Right ventricle myocardium inferior (tissue), 1 donor: ENCODE data around the gene TBCK. TPM values are rescaled to one million over a fixed set of nuclear protein-coding genes. Genes with fewer than 3 reads are reported as not detected.

Source experiments
- ATAC-seq: fragments of 200-7000 bp; cut with Tn5 transposase; one replicate; pipeline ENCODE4 v1.9.1; 2020; ENCODE audit warnings: mild to moderate bottlenecking, moderate library complexity
- DNase-seq: peaks from one replicate; pipeline ENCODE4 v3.0.0; 2021; ENCODE audit errors: missing footprints
- intact Hi-C: fragments of 100-400 bp; cut with DNase I; formaldehyde crosslinking; loops from one replicate; pipeline ENCODE4 v1.11.0; 2022
- total RNA-seq: library from RNA; stranded (reverse); fragmentation: NEBNext Ultra II Directional; extraction: Animal tissue kit (Norgen Biotek cat#: 25700); gene quantifications from one replicate; pipeline ENCODE4 v1.2.1, GENCODE V29; 2021
- donor health status: DM: no; HTN: yes; CAD: no; lungs with severe emphysema.

The TBCK gene
- total RNA-seq, 1 donor from 2014 or later: 19.8 TPM

DNA sequence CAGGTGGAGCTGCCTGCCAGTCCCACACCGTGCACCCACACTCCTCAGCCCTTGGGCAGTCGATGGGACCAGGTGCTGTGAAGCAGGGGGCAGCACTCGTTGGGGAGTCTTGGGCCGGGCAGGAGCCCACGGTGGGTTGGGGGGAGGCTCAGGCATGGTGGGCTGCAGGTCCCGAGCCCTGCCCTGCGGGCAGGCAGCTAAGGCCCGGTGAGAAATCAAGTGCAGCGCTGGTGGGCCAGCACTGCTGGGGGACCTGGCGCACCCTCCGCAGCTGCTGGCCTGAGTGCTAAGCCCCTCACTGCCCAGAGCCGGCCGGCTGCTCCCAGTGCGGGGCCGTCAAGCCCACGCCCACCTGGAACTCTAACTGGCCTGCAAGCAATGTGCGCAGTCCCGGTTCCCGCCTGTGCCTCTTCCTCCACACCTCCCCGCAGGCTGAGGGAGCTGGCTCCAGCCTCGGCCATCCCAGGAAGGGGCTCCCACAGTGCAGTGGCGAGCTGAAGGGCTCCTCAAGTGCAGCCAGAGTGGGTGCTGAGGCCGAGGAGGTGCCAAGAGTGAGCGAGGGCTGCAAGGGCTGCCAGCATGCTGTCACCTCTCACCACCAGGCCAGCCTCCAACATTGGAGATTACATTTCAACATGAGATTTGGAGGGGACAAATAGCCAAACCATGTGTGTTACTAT lies 223.5 kb downstream of the TBCK start:
- intact Hi-C loops: no loop called here
- ATAC-seq: no peak
- peak; percentile 32 for DNase-seq

DNA sequence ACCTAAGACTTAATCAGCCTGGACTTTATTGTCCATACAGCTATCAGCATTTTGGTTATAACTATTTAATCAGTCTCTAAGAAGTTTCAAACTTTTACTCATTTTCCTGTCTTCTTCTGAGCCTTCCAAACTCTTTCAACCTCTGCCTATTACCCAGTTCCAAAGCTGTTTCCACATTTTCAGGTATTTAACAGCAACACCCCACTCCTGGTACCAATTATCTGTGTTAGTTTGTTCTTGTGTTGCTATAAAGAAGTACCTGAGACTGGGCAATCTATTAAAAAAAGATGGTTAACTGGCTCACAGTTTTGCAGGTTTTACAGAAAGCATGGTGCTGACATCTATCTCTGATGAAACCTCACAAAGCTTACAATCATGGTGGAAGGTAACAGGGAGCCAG lies 225.2 kb downstream of the TBCK start:
- no peak for DNase-seq
- ATAC-seq: no peak
- intact Hi-C loops: no loop called here

DNA sequence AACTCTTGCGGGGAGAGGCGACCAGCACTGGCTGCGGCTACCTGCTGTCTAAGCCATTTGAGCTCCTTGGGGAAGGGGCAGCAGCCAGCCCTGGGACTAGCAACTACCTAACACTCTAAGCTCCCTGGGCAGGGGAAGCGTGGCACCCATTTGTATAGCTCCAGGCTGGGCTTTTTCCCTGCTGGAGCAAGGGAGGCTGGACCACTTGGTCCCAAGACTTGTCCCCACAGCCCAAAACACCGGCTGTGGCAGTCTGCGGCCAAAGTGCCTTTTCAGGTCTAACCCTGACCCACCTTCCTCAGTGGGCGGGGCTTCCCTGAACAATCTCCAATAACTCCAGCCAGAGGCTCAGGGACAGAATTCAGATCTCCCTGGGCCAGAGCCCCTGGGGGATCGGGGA lies 232.9 kb downstream of the TBCK start:
- intact Hi-C loops: no loop called here
- no peak for ATAC-seq
- DNase-seq: no peak

DNA sequence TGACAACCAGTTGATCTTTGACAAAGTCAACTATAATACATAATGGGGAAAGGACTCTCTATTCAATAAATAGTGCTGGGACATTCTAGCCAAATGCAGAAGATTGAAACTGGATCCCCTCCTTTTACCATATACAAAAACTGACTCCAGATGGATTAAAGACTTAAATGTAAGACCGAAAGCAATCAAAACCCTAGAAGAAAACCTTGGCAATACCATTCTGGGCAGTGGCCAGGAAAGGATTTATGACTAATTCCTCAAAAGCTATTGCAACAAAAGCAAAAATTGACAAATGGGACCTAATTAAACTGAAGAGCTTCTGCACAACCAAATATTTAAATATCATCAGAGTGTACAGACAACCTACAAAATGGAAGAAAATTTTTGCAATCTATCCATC lies 235.6 kb downstream of the TBCK start:
- DNase-seq (no peak), ATAC-seq (no peak)
- intact Hi-C loops: no loop called here

DNA sequence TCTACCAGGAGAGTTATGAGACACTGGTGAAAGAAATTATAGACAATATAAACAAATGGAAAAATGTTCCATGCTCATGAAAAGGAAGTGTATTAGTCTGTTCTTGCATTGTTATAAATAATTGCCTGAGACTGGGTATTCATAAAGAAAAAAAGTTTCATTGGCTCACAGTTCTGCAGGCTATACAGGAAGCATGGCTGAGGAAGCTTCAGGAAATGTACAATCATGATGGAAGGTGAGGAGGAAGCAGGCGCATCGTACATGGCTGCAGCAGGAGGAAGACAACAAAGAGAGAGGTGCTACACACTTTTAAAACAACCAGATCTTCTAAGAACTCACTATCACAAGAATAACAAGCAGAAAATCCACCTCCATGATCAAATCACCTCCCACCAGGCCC lies 236.4 kb downstream of the TBCK start:
- intact Hi-C loops: no loop called here

DNA sequence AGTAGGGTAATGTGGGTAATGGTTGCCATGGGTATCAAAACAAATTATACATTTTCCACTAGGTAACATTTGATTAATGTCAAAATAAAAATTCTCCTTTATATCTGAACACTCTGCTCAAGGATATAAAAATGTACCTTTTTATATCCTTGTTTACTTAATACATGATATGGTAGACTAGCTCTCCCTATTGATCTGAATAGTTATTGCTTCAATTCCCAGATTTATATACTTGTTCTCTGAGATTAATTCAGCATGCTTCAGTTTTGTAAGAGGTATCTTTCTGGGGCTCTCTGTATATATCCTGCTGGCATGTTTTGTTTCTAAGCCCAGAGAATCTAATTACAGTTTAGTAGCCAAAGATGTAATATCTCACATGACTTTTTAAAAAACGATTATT lies 251.0 kb downstream of the TBCK start:
- DNase-seq: no peak
- no peak for ATAC-seq
- intact Hi-C loops: no loop called here

More for the DNA sequence above, 236.4 kb downstream of the TBCK start:
- no peak for ATAC-seq
- no peak for DNase-seq

DNA sequence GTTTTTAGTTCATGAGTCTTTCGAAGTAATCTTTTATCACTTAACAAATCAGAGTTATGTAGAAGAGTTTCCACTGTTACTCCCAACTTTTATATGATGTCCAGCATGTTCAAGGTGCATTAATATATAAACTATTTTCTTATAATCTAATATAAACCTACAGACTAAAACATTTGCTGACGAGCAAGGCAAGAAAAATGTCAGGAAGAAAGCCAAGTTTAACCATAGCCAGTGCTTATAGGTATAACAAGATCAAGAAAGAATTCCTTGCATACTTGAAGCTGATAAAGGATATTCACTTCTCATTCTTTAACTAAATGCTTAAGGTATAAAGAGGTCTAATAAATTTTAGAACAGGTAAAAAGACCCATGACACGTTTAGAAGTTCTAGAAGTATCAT lies 253.0 kb downstream of the TBCK start:
- no peak for DNase-seq
- ATAC-seq: no peak
- intact Hi-C loops: no loop called here

DNA sequence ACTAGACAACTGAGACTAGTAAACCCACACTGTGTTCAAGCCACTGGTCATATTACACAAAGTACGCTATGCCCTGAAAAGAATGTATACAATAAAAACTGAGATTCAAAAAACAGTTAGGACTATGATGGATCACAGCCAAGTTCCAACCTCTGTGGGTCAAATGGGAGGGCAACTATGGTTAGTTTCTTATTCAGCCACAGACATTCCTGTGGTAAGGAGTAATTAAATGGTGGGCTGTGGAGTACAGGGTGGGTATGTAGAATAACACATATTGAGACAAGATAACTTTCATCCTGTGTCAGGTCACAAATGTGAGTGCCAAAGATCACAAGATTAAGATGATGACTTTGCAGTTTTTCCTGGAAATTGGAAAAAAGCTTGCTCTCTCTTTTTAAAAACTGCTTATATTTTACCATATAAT lies 253.5 kb downstream of the TBCK start:
- no peak for DNase-seq
- no peak for ATAC-seq
- intact Hi-C loops: no loop called here

DNA sequence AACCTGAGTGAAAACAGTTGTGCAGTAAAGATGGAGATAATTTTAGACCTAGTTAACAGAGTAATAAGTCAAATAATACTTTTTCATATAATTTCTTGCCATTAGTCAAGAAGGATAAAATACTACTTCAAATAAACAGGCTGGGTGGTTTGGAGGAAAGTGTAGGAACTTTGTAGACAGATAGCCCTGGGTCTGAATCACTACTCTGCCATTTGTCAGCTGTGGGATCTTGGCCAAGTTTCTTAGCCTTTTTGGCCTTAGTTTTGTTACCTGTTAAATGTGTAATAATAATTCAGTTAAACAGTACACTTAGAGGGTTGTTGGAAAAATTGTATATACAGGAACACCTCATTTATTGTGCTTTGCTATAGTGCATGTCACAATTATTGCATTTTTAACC lies 257.1 kb downstream of the TBCK start:
- ATAC-seq (no peak), DNase-seq (no peak)
- intact Hi-C loops: no loop called here

DNA sequence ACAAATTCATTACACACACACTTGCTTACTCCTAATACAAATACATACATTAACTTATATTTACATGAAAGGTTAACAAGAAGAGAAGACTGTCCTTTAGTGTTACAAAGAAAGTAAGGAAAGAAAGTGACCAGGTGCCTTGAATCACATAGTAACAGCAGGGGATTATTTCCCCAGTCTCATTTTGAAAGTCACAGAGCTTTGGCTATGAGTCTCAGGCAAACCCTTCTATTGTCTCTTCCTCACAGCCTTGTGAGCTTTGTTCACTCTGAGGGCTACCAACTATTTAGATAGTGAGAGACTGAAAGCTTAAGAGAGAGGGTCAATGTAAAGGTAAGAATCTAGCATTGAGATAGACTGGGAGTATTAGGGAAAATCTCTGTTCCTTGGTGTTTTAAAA lies 259.1 kb downstream of the TBCK start:
- DNase-seq: no peak
- intact Hi-C loops: no loop called here
- ATAC-seq: no peak

DNA sequence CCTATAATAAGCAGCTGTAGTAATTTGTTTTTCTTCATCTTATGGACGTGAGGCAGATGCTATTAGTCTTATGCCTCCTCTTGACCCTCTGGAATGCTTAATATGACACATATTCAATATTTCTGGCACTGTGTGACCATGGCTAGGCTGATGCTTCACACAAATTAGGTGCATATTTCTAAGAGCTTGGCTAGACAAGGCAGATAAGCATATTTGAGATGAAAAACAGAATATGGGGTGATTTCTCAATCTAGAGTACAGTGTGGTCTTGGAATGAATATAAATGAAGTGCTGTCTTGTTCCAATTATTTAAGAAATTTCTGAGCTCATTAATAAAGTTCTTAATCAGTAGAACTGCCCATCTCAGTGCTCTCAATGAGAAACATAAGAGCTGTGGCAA lies 264.5 kb downstream of the TBCK start:
- DNase-seq: no peak
- intact Hi-C loops: no loop called here
- ATAC-seq: no peak

DNA sequence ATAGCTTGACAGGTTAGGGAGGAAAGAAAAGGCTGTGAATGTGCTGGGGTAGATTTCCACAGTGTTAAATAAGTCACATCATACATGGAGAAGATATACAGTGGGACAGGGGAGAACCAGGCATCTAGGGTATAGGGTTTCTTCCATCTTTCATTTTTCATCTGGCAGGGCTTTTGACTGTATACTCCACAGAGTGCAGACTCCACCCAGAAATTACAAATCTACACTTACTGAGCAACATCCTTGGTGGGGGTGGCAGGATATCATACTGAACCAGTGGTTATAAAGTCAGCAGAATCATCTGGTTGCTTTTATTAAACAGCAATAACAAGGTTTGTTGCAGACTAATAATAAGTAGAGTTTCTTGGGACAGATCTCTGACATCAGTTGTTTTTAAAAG lies 266.5 kb downstream of the TBCK start:
- intact Hi-C loops: no loop called here
- ATAC-seq (no peak), DNase-seq (no peak)

DNA sequence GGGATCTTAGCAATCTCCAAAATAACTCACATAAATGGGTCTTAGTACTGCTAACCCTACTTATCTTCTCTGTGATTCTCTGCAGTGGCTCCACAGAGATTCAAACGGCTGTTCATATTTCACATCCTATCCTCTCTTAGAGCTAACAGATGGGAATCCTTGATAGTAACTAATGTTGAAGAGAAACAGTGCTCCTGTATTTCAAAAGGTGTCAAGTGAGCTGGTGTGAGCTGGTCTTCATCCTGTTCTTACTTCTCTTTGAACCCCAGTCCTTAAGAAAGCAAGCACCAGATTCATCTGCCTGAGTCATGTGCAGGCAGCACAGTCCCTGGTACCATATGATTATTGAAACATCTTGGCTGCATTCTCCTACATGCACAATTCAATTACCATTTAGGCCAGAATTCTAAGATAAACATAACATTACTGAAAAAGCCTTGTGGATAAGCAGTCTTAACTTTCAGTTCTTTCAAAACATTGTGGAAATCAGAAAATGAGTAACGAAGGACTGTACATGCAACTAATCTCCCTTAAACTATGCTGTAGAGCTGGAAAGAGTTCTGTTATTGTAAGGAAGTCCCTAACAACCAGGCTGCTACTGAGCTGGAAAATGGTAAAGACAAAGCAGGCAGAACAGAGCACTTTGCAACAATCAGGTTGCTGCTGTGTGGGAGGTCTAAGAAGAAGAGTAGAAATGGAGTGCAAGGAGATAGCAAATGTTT lies 267.6 kb downstream of the TBCK start:
- DNase-seq: no peak
- ATAC-seq: no peak
- intact Hi-C loops: no loop called here

DNA sequence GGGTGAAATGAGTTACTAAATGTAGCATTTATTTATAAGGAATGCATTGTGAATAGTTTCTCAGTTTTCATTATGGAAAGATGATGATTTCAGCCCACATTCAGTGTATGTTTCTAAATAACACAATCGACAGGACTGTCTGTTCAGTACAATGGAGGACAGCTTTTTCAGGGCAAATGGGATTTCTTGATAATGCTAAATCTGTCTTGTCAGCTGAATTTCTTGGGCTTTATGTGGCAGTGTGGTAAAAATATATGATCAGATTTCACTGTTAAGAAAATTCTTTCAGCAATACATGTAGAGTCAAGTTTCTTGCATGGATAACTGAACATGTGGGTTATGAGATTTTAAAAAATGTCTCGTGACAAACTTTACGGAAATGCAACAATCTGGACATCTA lies 269.9 kb downstream of the TBCK start:
- DNase-seq (no peak), ATAC-seq (no peak)
- intact Hi-C loops: no loop called here

DNA sequence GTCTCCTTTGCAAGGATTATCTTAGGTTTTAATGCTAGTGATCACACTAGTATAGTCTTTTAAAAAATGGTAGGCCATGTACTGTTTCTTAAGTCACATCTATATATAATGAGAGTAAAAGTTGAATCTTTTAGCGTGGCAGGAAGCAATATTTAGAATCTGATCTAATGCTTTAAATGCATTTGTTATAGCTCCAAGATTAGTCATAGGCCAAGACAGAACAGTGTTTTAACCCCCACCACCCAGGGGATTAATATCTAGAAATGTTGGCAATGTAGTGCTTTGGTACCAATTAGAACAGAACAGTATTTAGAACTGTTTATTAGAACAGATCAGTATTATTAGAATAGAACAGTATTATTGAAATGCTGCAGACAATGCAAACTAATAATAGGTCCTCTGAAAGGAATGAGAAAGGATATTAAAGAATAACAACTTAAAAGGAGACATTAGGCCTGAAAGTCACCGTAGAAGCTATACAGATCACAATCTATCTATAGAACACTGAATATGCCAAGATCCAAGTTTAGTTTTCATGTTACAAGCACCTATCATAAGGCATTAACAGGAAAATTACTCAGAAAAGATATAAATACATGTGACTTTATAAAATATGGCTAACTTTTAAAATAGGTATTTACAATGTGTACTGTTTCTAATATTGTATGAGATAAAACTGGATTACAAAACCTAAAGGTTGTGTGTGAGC lies 274.6 kb downstream of the TBCK start:
- DNase-seq (no peak), ATAC-seq (no peak)
- intact Hi-C loops: no loop called here

DNA sequence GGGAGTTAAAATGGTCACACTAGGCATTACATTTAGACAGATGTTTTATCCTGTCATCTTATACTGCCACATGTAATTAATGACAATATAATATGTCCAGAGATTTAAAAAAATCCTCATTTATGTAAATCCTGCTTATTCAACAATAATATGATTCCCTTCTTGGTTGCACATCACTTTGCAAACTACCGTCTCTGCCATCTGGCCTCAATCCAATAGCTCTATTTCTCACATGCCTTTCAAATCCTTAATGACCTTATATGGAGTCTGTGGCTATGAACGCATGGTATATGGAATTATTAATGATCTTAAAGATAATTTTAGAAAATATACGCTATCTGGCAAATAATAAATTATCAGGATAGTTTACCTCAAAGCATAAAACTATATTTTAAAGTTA lies 276.2 kb downstream of the TBCK start:
- no peak for DNase-seq
- intact Hi-C loops: loop anchor here (10.0 kb wide), 1 partner anchor 145 kb away; the partner anchor contains the start of gene NPNT
- no peak for ATAC-seq

DNA sequence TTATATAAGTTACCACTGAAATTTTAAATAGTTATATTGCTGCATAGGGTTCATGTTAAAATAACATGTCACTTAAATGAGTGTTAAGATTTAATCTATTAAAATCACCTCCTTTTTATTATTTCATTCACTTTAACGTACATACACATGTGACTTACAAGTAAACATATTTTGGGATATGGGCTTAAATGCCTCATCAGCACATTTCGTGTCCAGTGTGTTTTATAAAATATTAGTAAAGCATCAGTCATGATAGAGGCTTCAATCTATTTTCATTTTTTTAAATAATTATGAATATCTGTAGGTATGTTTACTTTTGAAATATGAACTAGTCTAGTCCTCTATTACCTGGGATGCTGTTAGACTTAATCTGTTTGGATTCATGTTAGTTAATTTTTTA lies 277.1 kb downstream of the TBCK start:
- no peak for DNase-seq
- intact Hi-C loops: loop anchor here (10.0 kb wide), 1 partner anchor 144 kb away; the partner anchor contains the start of gene NPNT
- ATAC-seq: no peak

DNA sequence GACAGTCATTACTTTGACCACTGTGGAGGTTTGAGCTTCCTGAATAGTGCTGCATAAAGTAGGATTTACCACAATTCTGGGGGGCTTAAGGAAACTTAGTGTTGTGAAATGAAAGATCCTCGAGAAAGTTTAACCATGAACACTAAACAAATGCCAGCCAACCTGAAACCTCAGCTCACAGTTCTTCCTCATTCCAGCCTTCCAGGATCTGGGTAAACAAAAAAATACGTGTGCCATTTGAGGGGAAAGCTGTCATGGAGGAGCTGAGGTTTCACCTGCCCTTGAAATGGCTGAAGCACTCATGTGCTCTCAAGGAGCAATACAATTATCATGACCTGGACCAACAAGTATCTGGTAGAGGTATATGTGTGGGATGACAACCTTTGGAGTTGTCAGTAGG lies 278.0 kb downstream of the TBCK start:
- DNase-seq (no peak), ATAC-seq (no peak)
- intact Hi-C loops: loop anchor here (10.0 kb wide), 1 partner anchor 143 kb away; the partner anchor contains the start of gene NPNT

DNA sequence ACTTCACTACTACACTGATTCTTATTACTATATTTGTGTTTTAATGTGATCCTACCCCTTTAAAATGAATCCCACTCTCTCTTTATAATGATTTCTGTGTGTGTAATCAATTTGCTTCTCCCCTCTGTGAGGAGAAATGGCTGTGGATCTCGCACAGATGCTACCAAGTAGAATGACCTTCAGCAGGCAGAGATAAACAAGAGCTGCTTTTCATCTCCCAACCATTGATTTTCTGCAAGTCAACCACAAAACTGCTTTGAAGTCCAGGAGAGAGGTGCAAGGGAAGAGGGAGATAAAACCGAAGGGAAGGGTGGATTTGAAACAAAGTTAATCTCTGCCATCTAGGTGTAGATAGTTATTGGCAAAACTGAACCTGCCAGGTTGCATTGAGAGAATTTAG lies 279.2 kb downstream of the TBCK start:
- ATAC-seq (no peak), DNase-seq (no peak)
- intact Hi-C loops: loop anchor here (10.0 kb wide), 1 partner anchor 142 kb away; the partner anchor contains the start of gene NPNT

DNA sequence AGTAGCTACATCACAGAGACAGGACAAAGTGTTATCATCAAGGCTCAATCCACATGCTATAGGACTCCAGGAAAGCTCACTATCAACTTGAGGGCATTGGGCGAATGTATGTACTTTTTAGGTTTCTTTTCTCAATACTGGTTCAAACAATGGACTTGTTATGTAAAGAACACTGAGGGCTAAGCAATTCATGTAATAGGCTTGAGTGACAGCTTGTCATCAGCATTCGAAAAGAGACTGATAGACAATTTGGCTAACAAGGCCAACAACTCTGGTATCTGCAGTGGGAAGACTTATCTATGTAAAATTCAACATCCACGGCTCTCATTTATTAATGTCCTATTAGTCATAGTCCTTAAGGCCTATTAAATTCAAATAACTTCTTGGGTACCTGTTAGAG lies 279.7 kb downstream of the TBCK start:
- intact Hi-C loops: loop anchor here (10.0 kb wide), 1 partner anchor 142 kb away; the partner anchor contains the start of gene NPNT
- ATAC-seq (no peak), DNase-seq (no peak)
